Muscle of arm (tissue), 14 donors: ENCODE measurements around the gene RFX7. TPM values are rescaled to one million over a fixed set of nuclear protein-coding genes. Genes with fewer than 3 reads are reported as not detected.
"Not testable (repeated sequence)": the region's sequence is repeated elsewhere in the genome, so short reads cannot be mapped to it uniquely, and the experiment has no call there.

Source experiments
- DNase-seq: peaks from one replicate; pipeline ENCODE4 v3.0.0-alpha.2; 2013
- long read RNA-seq, 11 donors: transcript quantifications; one replicate each; lab custom pipeline, GENCODE V29; 2026
- polyA plus RNA-seq, 12 donors: library from polyadenylated mRNA; unstranded; fragments of 120-200 nt; gene quantifications; one replicate each; pipeline ENCODE4 v1.2.1, GENCODE V29; 2013; ENCODE audit not compliant: insufficient read length in 12 of 12

RFX7 gene
- polyA plus RNA-seq, result 10 to 100 TPM in 11 of 12 donors, not detected in 1; 14.2 to 28.2 (median 15.1) TPM
- long read RNA-seq, donor 1, full-length matches to known transcripts, result 2 of 2 reads
- long read RNA-seq, donor 1, partial matches to known transcripts, result 0 of 2 reads
- long read RNA-seq, donor 1, other reads (novel, unspliced or antisense), result 0 of 2 reads
- long read RNA-seq, donor 2, result 0 reads
- long read RNA-seq, donor 3, result 0 reads
- long read RNA-seq, donor 4, result 0 reads
- long read RNA-seq, donor 5, result 0 reads
- long read RNA-seq, donor 6, result 0 reads
- long read RNA-seq, donor 7, result 0 reads
- long read RNA-seq, donor 8, result 0 reads
- long read RNA-seq, donor 9, result 0 reads
- long read RNA-seq, donor 10, result 0 reads
- long read RNA-seq, donor 11, result 0 reads

DNA sequence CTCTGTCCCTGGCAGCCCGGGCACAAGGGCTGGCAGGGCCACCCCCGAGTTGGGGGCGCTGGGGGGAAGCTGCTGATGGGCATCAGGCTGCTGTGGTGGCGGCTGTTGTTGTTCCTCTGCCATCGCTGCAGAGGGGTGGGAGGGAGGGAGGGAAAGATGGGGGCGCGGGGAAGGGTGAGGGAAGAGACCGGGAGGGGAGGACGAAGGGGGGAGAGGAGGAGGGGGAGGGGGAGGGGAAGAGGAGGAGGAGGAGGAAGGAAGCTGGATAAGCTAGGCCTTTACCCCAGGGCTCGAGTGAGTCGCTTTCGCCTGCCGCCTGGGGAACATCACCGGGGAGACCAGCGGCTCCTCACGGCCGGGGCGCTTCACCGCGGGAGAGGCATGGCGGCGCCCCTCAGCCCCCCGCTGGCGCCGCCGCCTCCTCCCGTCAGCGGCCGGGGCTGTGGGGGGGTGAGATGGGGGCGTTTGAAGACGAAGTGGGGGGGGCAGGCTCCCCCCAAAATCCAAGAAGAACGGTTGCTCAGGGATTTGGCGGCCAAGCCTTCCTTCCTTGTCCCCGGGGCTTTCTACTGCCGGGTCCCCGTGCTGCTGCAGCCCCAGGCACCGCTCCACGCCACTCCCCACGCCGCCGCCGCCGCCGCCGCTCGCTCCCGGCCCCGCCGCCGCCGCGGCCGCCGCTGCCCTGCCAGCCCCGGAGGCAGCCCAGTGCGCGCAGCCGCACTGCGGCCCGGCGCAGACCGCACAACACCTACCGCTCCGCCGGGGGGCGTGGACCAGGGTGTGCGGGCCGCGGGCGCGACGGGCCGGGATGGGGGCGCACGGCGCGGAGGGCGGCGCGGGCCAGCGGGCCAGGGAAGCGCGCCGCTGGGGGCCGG is at the start of gene RFX7:
Gene RFX7, minus strand, starts transcription at position 717 of the 875 bp plus-strand sequence. Its CDS starts 594 bp downstream, at position 123.
- DNase-seq, result peak; percentile 60

DNA sequence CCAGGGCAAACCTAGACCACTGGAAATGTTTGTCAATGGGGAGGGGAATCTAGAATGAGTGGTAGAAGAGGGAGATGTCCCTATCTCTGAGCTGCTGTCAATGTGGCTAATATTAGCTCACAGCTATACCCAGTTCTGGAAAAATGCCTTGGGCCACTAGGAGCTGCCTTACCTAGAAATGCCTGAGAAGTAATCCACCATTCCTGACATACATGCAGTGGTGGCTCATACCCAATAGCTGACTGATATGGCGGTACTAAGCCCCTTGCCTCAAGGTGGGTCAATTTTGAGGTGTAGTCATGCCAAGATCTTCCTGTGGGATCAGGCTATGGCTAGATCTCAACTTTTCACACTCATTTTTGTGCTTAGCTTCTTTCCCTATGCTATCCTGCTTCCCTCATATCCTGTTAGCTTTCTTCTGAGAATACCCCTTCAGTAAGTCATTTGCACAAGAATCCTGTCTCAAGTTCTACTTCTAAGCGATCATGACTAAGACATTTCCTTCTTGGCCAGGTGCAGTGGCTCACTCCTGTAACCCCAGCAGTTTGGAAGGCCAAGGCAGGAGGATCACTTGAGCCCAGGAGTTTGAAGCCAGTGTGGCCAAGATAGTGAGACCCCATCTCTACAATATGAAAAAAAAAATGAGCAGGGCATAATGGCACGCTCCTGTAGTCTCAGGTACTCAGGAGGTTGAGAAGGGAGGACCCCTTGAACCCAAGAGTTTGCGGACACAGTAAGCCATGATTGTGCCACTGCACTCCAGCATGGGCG is 49.1 kb upstream of the RFX7 start:
- no peak for DNase-seq

GRCh38 chr15:56291741-56292140 is 48.1 kb upstream of the RFX7 start:
- no peak for DNase-seq

- no peak for DNase-seq
Observed at GRCh38 chr15:56286213-56286612, 42.5 kb upstream of the RFX7 start.

- DNase-seq, result no peak
Observed at GRCh38 chr15:56281145-56281544, 37.5 kb upstream of the RFX7 start.

GRCh38 chr15:56273724-56274123 is 30.0 kb upstream of the RFX7 start:
- DNase-seq, result no peak

DNA sequence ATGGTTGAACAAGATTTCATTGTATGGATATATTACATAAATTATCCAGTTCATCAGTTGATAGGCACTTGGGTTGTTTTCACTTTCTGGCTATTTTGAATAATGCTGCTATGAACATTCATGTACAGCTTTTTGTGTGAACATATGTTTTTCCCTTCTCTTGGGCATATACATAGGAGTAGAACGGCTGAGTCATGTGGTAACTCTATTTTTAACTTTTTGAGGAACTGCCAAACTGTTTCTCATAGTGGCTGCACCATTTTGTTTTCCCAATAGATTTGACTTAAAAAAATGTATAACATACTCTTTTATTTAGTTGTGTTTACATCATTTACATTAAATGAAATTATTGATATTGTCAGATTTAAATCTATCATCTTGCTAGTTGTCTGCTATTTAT is 28.8 kb upstream of the RFX7 start:
- no peak for DNase-seq

GRCh38 chr15:56266465-56266864 is 22.8 kb upstream of the RFX7 start:
- not testable (repeated sequence) for DNase-seq

DNA sequence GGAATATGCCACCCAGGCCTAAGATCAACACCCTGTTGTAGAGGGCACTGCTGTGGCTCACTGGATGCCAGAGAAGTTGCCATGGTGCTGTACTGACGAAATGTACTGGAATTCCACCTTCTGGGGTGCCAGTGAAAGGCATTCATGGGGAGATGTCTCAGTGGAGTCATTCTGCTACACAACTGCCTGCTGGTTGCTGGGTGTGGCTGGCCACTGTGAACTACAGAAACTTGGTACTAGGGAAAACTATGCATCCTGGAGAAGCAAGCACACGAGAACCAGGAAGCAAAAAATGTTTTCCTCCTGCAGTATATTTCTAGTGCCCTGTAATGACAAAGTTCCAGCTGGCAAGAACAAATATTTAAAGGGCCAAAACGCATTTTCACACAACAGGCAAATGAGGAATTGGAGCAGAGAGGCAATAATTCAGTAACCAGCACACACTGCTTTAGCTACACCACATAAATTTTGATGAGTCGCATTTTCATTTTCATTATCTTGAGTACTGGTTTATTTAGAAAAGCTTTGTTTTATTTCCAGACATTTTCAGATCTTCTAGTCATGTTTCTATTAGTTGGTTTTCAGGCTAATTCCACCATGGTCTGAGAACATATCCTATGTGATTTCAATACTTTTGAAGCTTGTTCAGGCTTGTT is 18.3 kb upstream of the RFX7 start:
- DNase-seq, result no peak

GRCh38 chr15:56257306-56257705 is 13.6 kb upstream of the RFX7 start:
- not testable (repeated sequence) for DNase-seq

DNA sequence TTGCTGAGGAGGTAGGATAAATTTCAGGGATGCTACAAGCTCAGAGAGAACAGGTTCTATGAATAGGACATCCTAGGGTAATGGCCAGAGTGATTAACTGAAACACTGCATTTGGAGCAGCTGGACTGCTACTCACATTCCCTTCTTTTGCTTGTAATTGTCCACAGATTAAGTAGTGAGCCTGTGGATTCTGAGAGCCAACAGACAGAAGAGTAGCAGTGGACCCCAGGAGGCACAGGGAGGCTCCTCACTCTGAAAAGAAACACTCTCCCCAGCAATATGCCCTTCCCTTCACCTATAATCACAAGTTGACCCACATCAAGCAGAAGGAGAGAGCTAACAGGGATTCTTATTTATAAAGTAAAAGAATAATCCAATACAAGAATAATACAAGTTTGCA is 10.6 kb upstream of the RFX7 start:
- DNase-seq, result no peak

DNA sequence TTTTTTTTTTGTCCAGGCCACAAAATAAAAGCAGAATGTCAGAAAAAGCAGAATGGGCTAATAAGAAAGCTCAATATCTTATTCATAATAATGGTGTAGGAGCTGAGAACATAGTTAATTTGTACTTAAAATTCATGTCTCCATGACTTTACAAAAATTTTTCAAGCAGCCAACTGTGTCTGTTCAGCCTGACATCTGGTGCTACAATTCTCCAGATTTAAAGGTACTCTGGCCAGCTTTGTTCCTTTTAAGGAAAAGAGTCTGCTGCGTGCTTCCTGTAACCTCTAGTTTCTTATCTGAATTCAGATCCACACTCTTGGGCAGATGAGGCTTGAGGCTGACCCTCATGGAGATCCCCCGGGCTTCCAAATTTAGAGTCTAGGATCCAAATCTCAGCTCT is 8.7 kb upstream of the RFX7 start:
- no peak for DNase-seq

- no peak for DNase-seq
Observed at GRCh38 chr15:56251315-56252095, 7.8 kb upstream of the RFX7 start.

GRCh38 chr15:56250626-56251025 is 6.9 kb upstream of the RFX7 start:
- DNase-seq, result no peak

DNA sequence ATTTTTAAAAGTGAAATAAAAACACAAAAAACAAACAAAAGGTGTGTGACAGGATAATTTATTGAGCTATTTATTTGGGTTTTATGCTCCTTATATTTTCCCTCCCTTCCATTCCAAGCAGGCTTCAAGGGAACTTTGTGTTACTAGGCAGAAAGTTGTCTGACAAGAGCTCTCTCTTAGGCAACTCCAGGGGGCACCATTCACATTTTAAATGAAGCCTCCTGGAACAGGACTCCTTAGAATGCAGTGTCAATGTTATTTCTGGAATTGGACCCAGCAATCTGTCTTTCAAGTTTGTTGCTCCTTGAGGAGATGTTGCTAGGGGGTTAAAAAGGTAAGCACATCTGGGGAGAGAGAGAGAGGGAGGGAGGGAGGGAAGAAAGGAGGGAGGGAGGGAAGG is 5.4 kb upstream of the RFX7 start:
- DNase-seq, result no peak

- no peak for DNase-seq
Observed at GRCh38 chr15:56248311-56248992, 4.8 kb upstream of the RFX7 start.

- no peak for DNase-seq
Observed at GRCh38 chr15:56247266-56247665, 3.6 kb upstream of the RFX7 start.

DNA sequence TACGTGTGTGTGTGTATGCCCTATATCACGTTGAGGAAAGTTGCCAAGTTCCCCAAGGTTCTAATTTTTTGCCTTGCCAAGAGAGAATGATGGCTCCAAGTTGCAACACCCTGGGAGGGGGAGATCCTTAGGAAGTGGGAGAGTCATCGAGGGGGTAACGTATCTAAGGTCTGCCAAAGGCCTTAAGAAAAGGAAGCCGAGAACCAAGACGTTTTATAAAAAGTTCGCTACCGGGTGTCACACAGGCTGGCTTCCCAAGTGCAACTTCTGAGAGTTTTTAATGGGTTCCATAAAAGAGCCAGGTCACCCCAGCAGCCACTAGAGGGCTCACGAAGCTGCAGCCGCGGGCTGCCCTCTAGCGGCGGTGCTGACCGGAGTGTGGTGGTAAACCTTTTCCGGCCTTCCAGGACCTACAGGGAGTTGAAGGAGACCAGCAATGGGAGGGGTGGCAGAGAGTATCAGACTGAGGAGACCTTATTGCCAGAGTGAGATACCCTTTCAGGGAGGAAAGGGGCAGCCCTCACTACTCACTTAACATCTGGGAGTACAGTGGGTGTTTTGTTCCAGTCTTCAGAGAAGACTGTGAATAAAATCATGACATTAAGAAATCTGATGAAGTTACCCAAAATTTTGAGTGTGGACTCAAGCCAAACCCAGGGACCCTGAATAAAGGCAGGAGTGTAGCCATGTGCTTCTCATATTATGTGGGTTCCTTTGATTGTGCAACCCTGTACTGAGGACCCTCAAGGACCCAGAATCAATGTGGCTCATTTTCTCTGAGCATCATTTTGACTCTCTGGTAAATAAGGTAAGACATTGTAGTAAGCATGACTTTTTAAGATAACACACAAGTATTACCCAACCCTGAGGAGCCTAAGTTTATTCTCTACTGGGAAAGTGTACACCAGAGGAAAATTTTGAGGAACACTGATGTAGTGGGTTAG is 2.5 kb upstream of the RFX7 start:
- DNase-seq, result peak; percentile 62
